NOMO-1 (cell line): ENCODE results near the gene RASSF10.
"Not testable (repeated sequence)": the region's sequence is repeated elsewhere in the genome, so short reads cannot be mapped to it uniquely, and the experiment has no call there.

Source experiments
- DNase-seq, 2 experiments: peaks; one replicate each; lab custom pipeline; 2025; ENCODE audit not compliant: unreplicated experiment in 2 of 2; lab: John Stamatoyannopoulos, UW

RASSF10 gene

DNA sequence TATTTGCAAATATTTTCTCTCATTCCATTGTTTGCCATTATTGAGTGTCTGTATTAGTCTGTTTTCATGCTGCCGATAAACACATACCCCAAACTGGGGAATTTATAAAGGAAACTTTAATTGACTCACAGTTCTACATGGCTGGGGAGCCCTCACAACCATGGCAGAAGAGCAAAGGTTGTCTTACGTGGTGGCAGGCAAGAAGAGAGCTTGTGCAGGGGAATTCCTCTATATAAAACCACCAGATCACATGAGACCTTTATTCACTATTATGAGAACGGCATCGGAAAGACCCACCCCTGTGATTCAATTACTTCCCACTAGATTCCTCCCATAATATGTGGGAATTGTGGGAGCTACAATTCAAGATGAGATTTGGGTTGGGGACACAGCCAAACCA lies 10.2 kb downstream of the RASSF10 start:
- DNase-seq, result no peak

DNA sequence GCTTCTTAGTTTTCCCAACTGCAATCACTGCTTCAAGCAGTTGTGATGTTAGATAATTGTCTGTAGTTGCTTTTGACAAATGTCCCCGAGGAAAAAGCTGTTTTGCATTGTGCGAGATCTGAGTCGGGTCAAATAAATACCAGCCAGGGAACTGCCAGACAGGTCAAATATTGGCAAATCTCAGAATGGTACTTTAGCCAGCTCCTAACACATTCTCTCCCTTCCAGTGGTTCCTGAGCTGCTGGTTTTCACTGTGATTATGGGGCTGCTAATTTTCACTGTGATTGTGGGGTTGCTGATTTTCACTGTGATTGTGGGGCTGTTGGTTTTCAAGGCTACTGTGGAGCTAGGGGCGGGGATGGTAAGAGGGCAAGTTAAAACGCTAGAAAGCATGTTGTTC lies 14.3 kb downstream of the RASSF10 start:
- DNase-seq, result no peak

- no peak for DNase-seq
Measured at GRCh38 chr11:13026722-13027121, 17.6 kb downstream of the RASSF10 start.

GRCh38 chr11:13028322-13028721 lies 19.2 kb downstream of the RASSF10 start:
- no peak for DNase-seq

DNA sequence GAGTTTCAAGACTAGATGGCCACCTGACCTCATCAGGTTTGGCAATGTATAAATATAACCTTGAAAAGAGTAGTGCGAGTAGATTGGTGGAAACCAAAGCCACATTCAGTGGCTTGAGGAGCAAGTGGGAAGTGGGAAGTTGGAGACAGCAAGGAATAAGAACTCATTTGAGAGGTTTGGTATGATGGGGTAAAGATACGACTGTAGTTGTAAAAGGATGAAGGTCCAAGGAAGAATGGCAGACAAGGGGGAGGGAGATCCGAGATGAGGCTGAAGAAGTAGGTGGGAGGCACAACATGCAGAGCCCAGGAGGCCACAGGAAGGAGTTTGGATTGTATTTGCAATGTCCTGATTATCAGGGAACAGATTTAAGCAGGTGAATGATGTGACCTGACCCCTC lies 20.8 kb downstream of the RASSF10 start:
- no peak for DNase-seq

- no peak for DNase-seq
Measured at GRCh38 chr11:13030857-13031256, 21.7 kb downstream of the RASSF10 start.

DNA sequence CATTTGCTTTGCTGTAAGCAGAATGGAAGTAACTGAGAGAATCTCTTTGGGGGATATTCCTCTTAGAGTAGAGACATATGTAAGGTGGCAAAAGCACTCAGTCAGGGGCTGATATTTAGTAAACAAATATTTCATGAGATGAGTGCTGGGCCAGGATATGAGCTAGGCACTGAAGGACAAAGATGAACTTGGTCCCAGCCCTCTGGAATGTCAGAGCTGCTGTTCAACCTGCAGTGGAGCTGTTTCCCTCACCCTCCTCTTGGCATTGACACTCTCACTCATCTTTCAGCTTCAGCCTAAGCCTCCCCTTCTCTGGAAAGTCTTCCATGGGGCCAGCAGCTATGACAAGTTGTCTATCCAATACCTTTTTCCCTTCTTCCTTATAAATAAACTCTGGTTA lies 22.2 kb downstream of the RASSF10 start:
- DNase-seq, result no peak

GRCh38 chr11:13033760-13034533 lies 24.8 kb downstream of the RASSF10 start:
- no peak for DNase-seq

GRCh38 chr11:13035711-13036110 lies 26.6 kb downstream of the RASSF10 start:
- no peak for DNase-seq

DNA sequence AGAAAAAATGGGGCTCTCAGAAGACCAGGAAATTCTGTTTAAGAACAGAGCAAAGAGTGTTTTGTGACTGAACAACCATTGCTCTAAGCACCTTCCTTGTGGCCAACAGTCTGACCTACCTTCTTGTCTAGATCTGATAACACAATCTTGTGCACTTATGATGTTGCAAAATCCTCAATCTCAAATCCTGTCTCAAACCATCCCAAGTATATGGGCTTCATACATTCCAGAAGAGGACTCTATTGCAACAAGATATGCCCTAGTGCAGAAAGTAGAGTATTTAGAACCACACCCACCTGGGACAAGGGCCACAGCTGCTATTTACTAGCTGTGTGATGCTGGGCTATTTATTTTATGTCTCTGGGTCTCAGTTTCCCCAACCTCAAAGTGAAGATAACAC lies 27.1 kb downstream of the RASSF10 start:
- DNase-seq, result no peak

- DNase-seq, result no peak
Measured at GRCh38 chr11:13038366-13038765, 29.2 kb downstream of the RASSF10 start.

DNA sequence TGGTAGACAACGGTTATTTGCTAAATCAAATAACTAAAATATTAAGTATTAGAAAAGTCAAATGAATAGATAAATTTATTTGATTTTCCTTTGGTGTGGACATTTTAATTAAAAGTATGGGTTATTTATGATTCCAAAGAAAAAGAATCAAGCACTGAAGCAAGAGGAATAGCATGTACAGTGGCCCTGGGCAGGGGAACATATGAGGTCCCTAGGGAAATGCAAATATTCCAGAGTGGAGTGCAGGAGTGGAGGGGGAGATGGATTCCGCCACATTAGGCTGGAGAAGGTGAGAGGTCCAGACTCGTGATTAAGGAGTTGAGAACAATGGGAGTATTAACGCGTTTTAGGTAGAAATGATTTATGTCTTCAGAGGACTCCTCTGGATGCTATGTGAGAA lies 30.0 kb downstream of the RASSF10 start:
- no peak for DNase-seq

- DNase-seq, result no peak
Measured at GRCh38 chr11:13040969-13041561, 31.9 kb downstream of the RASSF10 start.

DNA sequence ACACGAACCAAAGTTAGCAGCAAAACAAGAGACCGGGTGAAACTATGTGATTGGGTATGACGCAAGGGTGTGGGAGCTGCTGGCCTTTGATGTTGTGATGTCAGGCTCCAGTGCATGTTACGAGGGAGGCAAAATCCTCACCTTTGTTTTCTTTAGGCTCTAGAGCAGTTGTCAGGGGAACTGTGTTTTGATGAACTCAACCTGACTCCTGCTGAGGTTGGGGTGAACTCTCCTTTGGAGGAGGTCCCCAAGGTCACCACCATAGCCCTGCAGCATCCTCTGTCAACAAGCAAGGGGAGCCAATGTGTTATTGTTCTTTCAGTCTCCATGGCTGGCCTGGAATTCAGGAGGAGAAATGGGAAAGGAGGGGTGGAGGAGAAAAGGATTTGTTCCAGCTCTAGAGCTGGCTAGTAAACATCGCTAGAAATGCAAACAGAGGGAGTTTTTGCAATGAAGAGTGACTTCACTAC lies 33.8 kb downstream of the RASSF10 start:
- DNase-seq, result no peak

GRCh38 chr11:13043912-13044628 lies 35.0 kb downstream of the RASSF10 start:
- DNase-seq, result no peak

- DNase-seq, result not testable (repeated sequence)
Measured at GRCh38 chr11:13045089-13045488, 36.0 kb downstream of the RASSF10 start.

- no peak for DNase-seq
Measured at GRCh38 chr11:13045734-13046133, 36.6 kb downstream of the RASSF10 start.

GRCh38 chr11:13046637-13047570 lies 37.8 kb downstream of the RASSF10 start:
- DNase-seq, result peak in 1 of 2 experiments; percentile 24

DNA sequence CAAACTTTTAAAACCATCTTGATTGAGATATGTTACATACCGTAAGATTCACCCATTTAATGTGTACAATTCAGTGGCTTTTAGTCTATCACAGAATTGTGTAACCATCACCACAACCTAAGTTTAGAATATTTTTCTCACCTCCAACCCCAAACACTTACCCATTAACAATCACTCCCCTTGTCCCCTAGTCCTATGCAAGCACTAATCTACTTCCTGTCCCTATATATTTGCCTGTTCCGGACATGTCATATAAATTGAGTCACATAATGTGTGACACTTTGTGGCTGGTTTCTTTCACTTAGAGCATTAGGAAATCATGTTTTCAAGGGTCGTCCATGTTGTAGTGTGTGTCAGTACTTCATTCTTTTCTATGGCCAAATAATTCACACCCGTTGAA lies 38.8 kb downstream of the RASSF10 start:
- DNase-seq, result peak in 1 of 2 experiments; percentile 10

- DNase-seq, result no peak
Measured at GRCh38 chr11:13051257-13051656, 42.1 kb downstream of the RASSF10 start.

- DNase-seq, result no peak
Measured at GRCh38 chr11:13052130-13052571, 43.0 kb downstream of the RASSF10 start.
